Fibroblast of the aortic adventitia (primary cell): ENCODE measurements around the gene TMEM232. TPM values are rescaled to one million over a fixed set of nuclear protein-coding genes. Genes with fewer than 3 reads are reported as not detected.

Experiments
- DNase-seq: peaks from one replicate; pipeline ENCODE4 v3.0.0-alpha.2; 2010; ENCODE audit warnings: low read depth
- H3K4me3 ChIP-seq: 2 replicates; pipeline ENCODE4 v1.5.1; 2011; ENCODE audit warnings: low read depth, mild to moderate bottlenecking, control low read depth, low read length, moderate library complexity
- CTCF ChIP-seq: IDR thresholded peaks from 2 replicates; pipeline ENCODE4 v1.5.1; 2011; ENCODE audit warnings: mild to moderate bottlenecking, low read length, control low read depth, inconsistent platforms; ENCODE audit not compliant: insufficient read depth
- total RNA-seq: library from RNA; depleted of rRNA; stranded (reverse); fragments of >200 nt; gene quantifications from 2 replicates; pipeline ENCODE4 v1.2.3, GENCODE V29; 2012; ENCODE audit warnings: low replicate concordance

The TMEM232 gene
- total RNA-seq, 1 donor, result 4.7 TPM

- DNase-seq, result no peak
- TF ChIP-seq CTCF, result no peak
- no peak overlapping the region for H3K4me3 ChIP-seq
These were observed 96.1 kb downstream of the TMEM232 start for GRCh38 chr5:110630350-110630749.

- H3K4me3 ChIP-seq, result no peak overlapping the region
- TF ChIP-seq CTCF, result peak; percentile 45
- DNase-seq, result peak; percentile 67
These were observed 101.0 kb downstream of the TMEM232 start for GRCh38 chr5:110625376-110625999.

GRCh38 chr5:110623874-110624273 is 102.6 kb downstream of the TMEM232 start:
- TF ChIP-seq CTCF, result no peak
- H3K4me3 ChIP-seq, result no peak overlapping the region
- peak; percentile 8 for DNase-seq

DNA sequence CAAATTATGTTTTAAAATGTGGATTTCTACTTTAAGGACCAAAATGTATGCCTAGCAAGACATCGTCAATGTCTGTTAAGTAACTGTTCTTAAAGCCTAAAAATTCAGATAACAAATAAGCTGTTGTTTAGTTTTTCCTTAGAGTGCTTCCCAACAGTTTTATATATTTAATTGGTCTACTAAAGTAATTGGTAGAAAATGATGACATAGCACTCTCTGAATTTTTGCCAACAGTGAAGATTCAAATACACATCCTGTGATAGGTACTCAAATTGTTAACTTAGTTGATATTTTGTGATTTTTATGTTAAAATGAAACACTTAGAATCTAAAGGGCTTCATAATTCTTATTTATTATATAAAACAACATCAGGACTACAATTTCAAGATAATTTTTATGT is 107.5 kb downstream of the TMEM232 start:
- H3K4me3 ChIP-seq, result no peak overlapping the region
- no peak for TF ChIP-seq CTCF
- DNase-seq, result no peak

- DNase-seq, result no peak
- no peak overlapping the region for H3K4me3 ChIP-seq
- TF ChIP-seq CTCF, result no peak
These were observed 110.5 kb downstream of the TMEM232 start for GRCh38 chr5:110616009-110616408.

DNA sequence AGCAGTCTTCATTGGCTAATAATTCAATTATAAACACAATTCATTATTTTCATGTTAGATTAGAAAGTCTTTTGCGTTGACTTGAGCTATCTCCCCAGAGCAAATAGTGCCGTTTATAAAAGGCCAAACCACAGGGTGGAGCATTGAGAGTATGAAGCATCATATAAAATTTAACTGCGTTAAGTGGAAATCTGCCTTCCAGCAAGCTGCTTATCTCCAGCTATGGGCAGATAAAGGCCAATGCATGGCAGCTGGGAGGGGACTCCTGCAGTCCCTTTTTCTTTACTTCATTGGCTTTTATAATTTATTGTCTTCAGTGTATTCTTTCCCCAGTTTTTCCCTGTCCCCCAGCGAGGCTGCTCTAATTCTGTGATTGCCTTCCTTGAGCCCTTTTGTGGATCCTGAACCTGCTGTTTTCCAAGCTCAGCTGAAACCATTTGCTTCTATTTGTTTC is 113.7 kb downstream of the TMEM232 start:
- no peak for DNase-seq
- H3K4me3 ChIP-seq, result no peak overlapping the region
- TF ChIP-seq CTCF, result no peak

DNA sequence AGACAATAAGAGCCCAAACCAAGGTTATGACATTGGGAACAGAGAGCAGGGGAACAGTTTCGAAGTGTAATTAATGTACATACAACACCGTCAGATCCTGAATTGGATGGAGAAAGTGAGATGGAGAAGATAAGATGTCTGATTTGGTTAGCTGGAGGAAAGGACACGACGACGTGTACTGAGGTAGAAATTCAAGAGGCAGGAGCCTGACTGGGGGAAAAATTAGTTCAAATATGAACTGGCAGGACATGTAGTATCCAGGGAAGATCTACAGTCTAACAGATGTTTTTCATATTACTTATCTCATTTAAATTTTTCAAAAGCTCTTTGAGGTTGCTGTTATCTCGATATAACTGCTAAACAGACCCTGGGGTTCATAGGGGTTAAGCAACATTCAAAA is 114.7 kb downstream of the TMEM232 start:
- H3K4me3 ChIP-seq, result no peak overlapping the region
- TF ChIP-seq CTCF, result no peak
- DNase-seq, result no peak
